ENCODE results near the gene SATB1. TPM values are rescaled to one million over a fixed set of nuclear protein-coding genes. Genes with fewer than 3 reads are reported as not detected.

SATB1 gene
- total RNA-seq, 2 experiments from 2014 or later, result 390 to 393 TPM

GRCh38 chr3:18308096-18308650 is 117.0 kb downstream of the SATB1 start:
- ATAC-seq (ENCODE audit: poor library complexity), result no peak

GRCh38 chr3:18307529-18307928 is 117.6 kb downstream of the SATB1 start:
- Mint-ChIP-seq H3K27me3 (no peaks in the 10 kb centered on the region), H3K36me3 (ENCODE audit: low read depth) (no peaks in the 10 kb centered on the region), H3K9me3 (no peaks in the 10 kb centered on the region), H3K4me3 (no peak overlapping the region), H3K27ac (no peak overlapping the region), H3K4me1 (ENCODE audit: low read depth) (no peaks in the 10 kb centered on the region)
- H3K4me1 ChIP-seq (ENCODE audit: insufficient read depth, low read length), result no peaks in the 10 kb centered on the region
- intact Hi-C loops (cut with DNase I, micrococcal nuclease), result no loop called here
- H3K9me3 ChIP-seq (ENCODE audit: control insufficient read depth in 1 of 2, insufficient read depth in 1 of 2, low read length in 2 of 2), result no peaks in the 10 kb centered on the region
- ChIA-PET POLR2A (no interaction called here), CTCF (no interaction called here)
- DNase-seq, result no peak
- H3K36me3 ChIP-seq (ENCODE audit: insufficient read depth, low read length), result no peaks in the 10 kb centered on the region
- TF ChIP-seq CTCF (IDR thresholded peaks at IDR 0.05), result no peak
- no peaks in the 10 kb centered on the region for H3K27me3 ChIP-seq (ENCODE audit: control insufficient read depth in 1 of 2, insufficient read depth in 2 of 2, low read length in 2 of 2)
- no peak overlapping the region for H3K27ac ChIP-seq (ENCODE audit: low read depth in 1 of 2, low read length in 2 of 2)
- ATAC-seq (ENCODE audit: poor library complexity), result no peak
- no peak overlapping the region for H3K4me3 ChIP-seq (ENCODE audit: low read length)

More at GRCh38 chr3:18308096-18308650, 117.0 kb downstream of the SATB1 start:
- ChIA-PET CTCF (no interaction called here), POLR2A (no interaction called here)
- no peaks in the 10 kb centered on the region for H3K9me3 ChIP-seq (ENCODE audit: control insufficient read depth in 1 of 2, insufficient read depth in 1 of 2, low read length in 2 of 2)
- H3K36me3 ChIP-seq (ENCODE audit: insufficient read depth, low read length), result no peaks in the 10 kb centered on the region
- Mint-ChIP-seq H3K27ac (no peak overlapping the region), H3K4me1 (ENCODE audit: low read depth) (no peaks in the 10 kb centered on the region), H3K4me3 (no peak overlapping the region), H3K9me3 (no peaks in the 10 kb centered on the region), H3K27me3 (no peaks in the 10 kb centered on the region), H3K36me3 (ENCODE audit: low read depth) (no peaks in the 10 kb centered on the region)
- no peak for DNase-seq
- no peak for TF ChIP-seq CTCF (IDR thresholded peaks at IDR 0.05)
- intact Hi-C loops (cut with DNase I, micrococcal nuclease), result no loop called here
- H3K27me3 ChIP-seq (ENCODE audit: control insufficient read depth in 1 of 2, insufficient read depth in 2 of 2, low read length in 2 of 2), result no peaks in the 10 kb centered on the region
- H3K4me1 ChIP-seq (ENCODE audit: insufficient read depth, low read length), result no peaks in the 10 kb centered on the region
- no peak overlapping the region for H3K4me3 ChIP-seq (ENCODE audit: low read length)
- H3K27ac ChIP-seq (ENCODE audit: low read depth in 1 of 2, low read length in 2 of 2), result no peak overlapping the region

GRCh38 chr3:18302517-18302916 is 122.6 kb downstream of the SATB1 start:
- intact Hi-C loops (cut with DNase I, micrococcal nuclease), result no loop called here
- POLR2A ChIA-PET, result interaction anchor here (0.9 kb wide), 1 partner anchor 86 kb away, joined by 3 read pairs; no protein-coding TSS in a partner anchor
- TF ChIP-seq CTCF (IDR thresholded peaks at IDR 0.05), result no peak

More at GRCh38 chr3:18302517-18302916, 122.6 kb downstream of the SATB1 start:
- H3K27me3 Mint-ChIP-seq, result no peaks in the 10 kb centered on the region
- H3K4me1 ChIP-seq (ENCODE audit: insufficient read depth, low read length), result no peaks in the 10 kb centered on the region
- H3K36me3 Mint-ChIP-seq (ENCODE audit: low read depth), result no peaks in the 10 kb centered on the region
- H3K27me3 ChIP-seq (ENCODE audit: control insufficient read depth in 1 of 2, insufficient read depth in 2 of 2, low read length in 2 of 2), result no peaks in the 10 kb centered on the region
- no peak for ATAC-seq (ENCODE audit: poor library complexity)
- H3K27ac Mint-ChIP-seq, result no peak overlapping the region
- CTCF ChIA-PET, result interaction anchor here (0.9 to 1.2 kb wide), 2 partner anchors 14 to 16 kb away, joined by 3 read pairs; no protein-coding TSS in a partner anchor
- H3K9me3 Mint-ChIP-seq, result peaks cover 3% of the 10 kb centered on the region
- no peaks in the 10 kb centered on the region for H3K4me1 Mint-ChIP-seq (ENCODE audit: low read depth)
- no peak overlapping the region for H3K4me3 ChIP-seq (ENCODE audit: low read length)
- no peaks in the 10 kb centered on the region for H3K36me3 ChIP-seq (ENCODE audit: insufficient read depth, low read length)
- no peak overlapping the region for H3K27ac ChIP-seq (ENCODE audit: low read depth in 1 of 2, low read length in 2 of 2)
- no peak overlapping the region for H3K4me3 Mint-ChIP-seq
- no peak for DNase-seq
- H3K9me3 ChIP-seq (ENCODE audit: control insufficient read depth in 1 of 2, insufficient read depth in 1 of 2, low read length in 2 of 2), result peaks cover 0 to under 1% of the 10 kb centered on the region in 2 experiments

Data from CD4-positive, alpha-beta T cell (primary cell).